ENCODE measurements around the gene LRMDA. TPM values are rescaled to one million over a fixed set of nuclear protein-coding genes. Genes with fewer than 3 reads are reported as not detected.

LRMDA gene
- polyA plus RNA-seq, 2 of the 4 experiments (the other 2 are of a cell fraction), result 4.6 to 5.2 TPM

- TF ChIP-seq CTCF (IDR thresholded peaks at IDR 0.05) (no peak), FOSB (CRISPR knock-in tag; IDR thresholded peaks at IDR 0.05) (no peak), KDM1A (IDR thresholded peaks at IDR 0.05; ENCODE audit: low read depth) (no peak), TP53 (CRISPR knock-in tag; IDR thresholded peaks at IDR 0.05) (no peak), MYC (IDR thresholded peaks at IDR 0.05; ENCODE audit: borderline replicate concordance, low read length) (no peak)
Measured at GRCh38 chr10:75606203-75606779, 174.9 kb downstream of the LRMDA start (continued).

- ATAC-seq (no peak), DNase-seq (ENCODE audit: low read depth in 1 of 2, low spot score in 1 of 2) (no peak), FAIRE-seq (no peak)
- no peak overlapping the region for H3K4me3 ChIP-seq
- H3K27ac ChIP-seq, result no peak overlapping the region
- no peaks in the 10 kb centered on the region for H3K9me3 ChIP-seq
- H3K4me1 ChIP-seq, result peaks cover 14% of the 10 kb centered on the region
- H3K4me2 ChIP-seq, result no peak overlapping the region
- POLR2A ChIA-PET, result no interaction called here
- TF ChIP-seq ZSCAN20 (CRISPR knock-in tag; IDR thresholded peaks at IDR 0.05), result no peak
- no peak for TF ChIP-seq KDM1A (IDR thresholded peaks at IDR 0.05; ENCODE audit: low read depth)
- no peak for TF ChIP-seq RFX5 (IDR thresholded peaks at IDR 0.05)
- CTCF ChIA-PET, result no interaction called here
Measured at GRCh38 chr10:75607576-75607975, 176.2 kb downstream of the LRMDA start.

GRCh38 chr10:75610183-75610582 is 178.8 kb downstream of the LRMDA start:
- DNase-seq (ENCODE audit: low read depth in 1 of 2, low spot score in 1 of 2) (no peak), FAIRE-seq (no peak), ATAC-seq (no peak)
- no peak overlapping the region for H3K27ac ChIP-seq
- WGBS (ENCODE audit: missing lambda C conversion rate), result 0% methylated on average over 1 of the region's 1 CpG
- TF ChIP-seq CTCF (IDR thresholded peaks at IDR 0.05) (no peak), MYC (IDR thresholded peaks at IDR 0.05; ENCODE audit: borderline replicate concordance, low read length) (no peak), MAX (IDR thresholded peaks at IDR 0.05) (no peak), NR3C1 (IDR thresholded peaks at IDR 0.05) (no peak), SREBF2 (IDR thresholded peaks at IDR 0.05) (no peak), HEYL (CRISPR knock-in tag; IDR thresholded peaks at IDR 0.05) (no peak)
- H3K4me2 ChIP-seq, result no peak overlapping the region
- CTCF ChIA-PET, result interaction anchor here (1.2 kb wide), 1 partner anchor 8 kb away, joined by 3 read pairs; no protein-coding TSS in a partner anchor
- peaks cover 14% of the 10 kb centered on the region for H3K4me1 ChIP-seq
- no peak overlapping the region for H3K4me3 ChIP-seq
- POLR2A ChIA-PET, result no interaction called here
- H3K9me3 ChIP-seq, result no peaks in the 10 kb centered on the region

- Histone ChIP-seq H3K27ac (no peak overlapping the region), H3K9me3 (no peaks in the 10 kb centered on the region), H3K4me3 (no peak overlapping the region), H3K4me1 (peaks cover 6% of the 10 kb centered on the region), H3K4me2 (no peak overlapping the region)
- no peak for DNase-seq (ENCODE audit: low read depth in 1 of 2, low spot score in 1 of 2)
- TF ChIP-seq RCOR1 (IDR thresholded peaks at IDR 0.05; ENCODE audit: low read depth, low read length), result no peak
- TF ChIP-seq NR3C1 (IDR thresholded peaks at IDR 0.05), result no peak
- no peak for TF ChIP-seq KDM1A (IDR thresholded peaks at IDR 0.05; ENCODE audit: low read depth)
- TF ChIP-seq CEBPB (IDR thresholded peaks at IDR 0.05), result no peak
- no peak for TF ChIP-seq MAX (IDR thresholded peaks at IDR 0.05)
- no peak for TF ChIP-seq SMC3 (IDR thresholded peaks at IDR 0.05)
- no peak for TF ChIP-seq NPAS2 (CRISPR knock-in tag; IDR thresholded peaks at IDR 0.05; ENCODE audit: borderline replicate concordance)
- no peak for TF ChIP-seq POLR2AphosphoS2 (conservative IDR thresholded peaks at IDR 0.05; ENCODE audit: low read length)
- no peak for TF ChIP-seq JUNB (IDR thresholded peaks at IDR 0.05)
- TF ChIP-seq USF2 (IDR thresholded peaks at IDR 0.05), result no peak
- TF ChIP-seq MAFK (IDR thresholded peaks at IDR 0.05; ENCODE audit: partially characterized antibody), result no peak
- POLR2A ChIA-PET, result no interaction called here
- FAIRE-seq, result no peak
- no peak for ATAC-seq
- 72% methylated on average over 7 of the region's 7 CpGs for WGBS (ENCODE audit: missing lambda C conversion rate)
- CTCF ChIA-PET, result interaction anchor here (1.2 kb wide), 1 partner anchor 10 kb away, joined by 3 read pairs; no protein-coding TSS in a partner anchor
Measured at GRCh38 chr10:75611172-75611992, 180.0 kb downstream of the LRMDA start.

Measured in A549 (cell line).